HepG2 (cell line): ENCODE results near the gene HOXD1. TPM values are rescaled to one million over a fixed set of nuclear protein-coding genes. Genes with fewer than 3 reads are reported as not detected.
A peak's percentile ranks its signal among the peaks of the same experiment; 100 is the strongest.

Experiments
- FOSL2 ChIP-seq: sonication (generic); formaldehyde crosslinking; IDR thresholded peaks from 2 replicates; pipeline ENCODE4 v1.4.0; 2020; ENCODE audit warnings: missing genetic modification reagents
- KDM3A ChIP-seq: IDR thresholded peaks from 2 replicates; pipeline ENCODE4 v1.6.1; 2018; ENCODE audit warnings: low read depth, missing compliant biosample characterization
- KLF15 ChIP-seq: sonication (generic); formaldehyde crosslinking; IDR thresholded peaks from 2 replicates; pipeline ENCODE4 v1.8.1; 2023; ENCODE audit warnings: borderline replicate concordance, mild to moderate bottlenecking, inconsistent platforms, missing genetic modification reagents, mixed read lengths
- RARG ChIP-seq: sonication (generic); formaldehyde crosslinking; IDR thresholded peaks from 2 replicates; pipeline ENCODE4 v1.4.0; 2020; ENCODE audit warnings: low read depth, mild to moderate bottlenecking, missing genetic modification reagents
- TSC22D2 ChIP-seq: sonication (generic); formaldehyde crosslinking; IDR thresholded peaks from 2 replicates; pipeline ENCODE4 v1.5.1; 2020; ENCODE audit warnings: missing genetic modification reagents, mild to moderate bottlenecking, borderline replicate concordance
- ZNF354B ChIP-seq: sonication (generic); formaldehyde crosslinking; IDR thresholded peaks from 2 replicates; pipeline ENCODE4 v1.8.0; 2022; ENCODE audit warnings: mild to moderate bottlenecking, missing genetic modification reagents
- polyA plus RNA-seq, 8 experiments: library from polyadenylated mRNA; depleted of rRNA in 3 of 8; stranded (reverse) in 7 of 8; unstranded in 1 of 8; fragments of >200 nt; fragmentation: Illumina TruSeq in 4 of 8; extraction: Trizol in 4 of 8; gene quantifications; 2 replicates each; pipeline versions ENCODE4 v1.2.1 to v1.2.3, GENCODE V29; 2011 to 2016; ENCODE audit warnings: low read depth in 4 of 8, missing spikeins in 1 of 8, mixed read lengths in 1 of 8; ENCODE audit not compliant: insufficient read depth in 1 of 8
- total RNA-seq, 5 experiments: library from RNA; depleted of rRNA; stranded (reverse); fragments of >200 nt; fragmentation: Illumina TruSeq; extraction: Trizol; gene quantifications; 2 replicates each; pipeline ENCODE4 v1.2.3, GENCODE V29; 2016; ENCODE audit warnings: low read depth in 1 of 5
- TF ChIP-seq, protein P1 (sequence below): sonication (generic); formaldehyde crosslinking; IDR thresholded peaks from 2 replicates; pipeline ENCODE4 v1.5.0; 2020; ENCODE audit warnings: missing genetic modification reagents
- TF ChIP-seq, protein P2 (sequence below): sonication (generic); formaldehyde crosslinking; IDR thresholded peaks from 2 replicates; pipeline ENCODE4 v1.8.1; 2023; ENCODE audit warnings: mild to moderate bottlenecking, missing genetic modification reagents, borderline replicate concordance
- TF ChIP-seq, protein P3 (sequence below), 2 experiments: sonication (generic) in 1 of 2; formaldehyde crosslinking in 1 of 2; IDR thresholded peaks; 2 replicates each; pipeline versions ENCODE4 v1.6.1 to v1.9.0; 2014 to 2022; ENCODE audit warnings: antibody characterized with exemption in 1 of 2, borderline replicate concordance in 1 of 2, inconsistent platforms in 1 of 2, low read depth in 1 of 2, missing genetic modification reagents in 1 of 2

HOXD1 gene
- total and polyA plus RNA-seq, 2 of the 13 experiments (the other 11 are each of a cell fraction or from before 2014, with no cell fraction given) = 10.0 to 22.3 TPM

DNA sequence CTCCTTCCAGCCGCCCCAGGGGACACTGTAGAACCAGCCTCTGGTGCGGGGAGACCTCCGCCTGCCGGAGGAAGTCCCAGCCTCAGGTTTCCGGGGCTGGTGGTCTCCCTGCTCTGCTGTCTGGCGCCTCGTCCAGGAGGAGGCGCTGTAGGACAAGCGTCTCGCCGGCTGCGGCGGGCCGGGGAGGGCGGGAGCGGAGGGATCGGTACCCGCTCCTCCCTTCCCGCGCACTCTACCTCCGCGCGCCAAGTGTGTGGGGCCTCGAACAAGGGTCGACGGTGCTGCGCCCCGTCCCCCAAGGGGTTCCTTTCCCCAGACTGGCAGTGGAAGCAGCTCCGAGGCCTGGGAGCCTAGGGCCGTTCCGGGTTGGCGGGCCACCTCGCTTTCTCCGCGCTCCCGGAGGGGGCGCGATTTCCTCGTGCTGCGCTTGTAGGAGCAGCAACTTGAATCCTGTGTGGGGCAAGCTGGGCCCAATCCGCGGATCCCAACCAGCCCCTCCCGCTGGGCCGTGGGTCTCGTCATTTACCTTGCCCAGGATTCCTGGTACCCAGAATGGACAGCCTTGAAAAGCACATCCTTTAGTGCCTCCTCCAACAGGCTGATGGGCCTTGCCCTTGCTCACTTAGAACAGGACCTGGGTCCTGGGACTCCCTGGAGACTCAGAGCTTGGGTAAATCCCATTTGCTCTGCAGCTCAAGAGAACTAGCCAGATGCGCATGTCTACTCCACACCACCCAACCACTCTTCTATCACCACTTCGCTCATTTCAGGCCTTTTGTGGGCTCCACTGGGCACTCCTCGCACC is 47.8 kb upstream of the HOXD1 start (continued):
- TF ChIP-seq, protein P1, sequence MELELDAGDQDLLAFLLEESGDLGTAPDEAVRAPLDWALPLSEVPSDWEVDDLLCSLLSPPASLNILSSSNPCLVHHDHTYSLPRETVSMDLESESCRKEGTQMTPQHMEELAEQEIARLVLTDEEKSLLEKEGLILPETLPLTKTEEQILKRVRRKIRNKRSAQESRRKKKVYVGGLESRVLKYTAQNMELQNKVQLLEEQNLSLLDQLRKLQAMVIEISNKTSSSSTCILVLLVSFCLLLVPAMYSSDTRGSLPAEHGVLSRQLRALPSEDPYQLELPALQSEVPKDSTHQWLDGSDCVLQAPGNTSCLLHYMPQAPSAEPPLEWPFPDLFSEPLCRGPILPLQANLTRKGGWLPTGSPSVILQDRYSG (CRISPR knock-in tag) = no peak
- TF ChIP-seq FOSL2 (peak; percentile 49), KLF15 (CRISPR knock-in tag) (0 out of 2 replicates have a peak, but pooled peaks have one; percentile 39), TSC22D2 (no peak), ZNF354B (CRISPR knock-in tag) (0 out of 2 replicates have a peak, but pooled peaks have one; percentile 59), RARG (CRISPR knock-in tag) (no peak), KDM3A (CRISPR knock-in tag) (peak; percentile 99; the same call in 1 of the 2 replicates)
- TF ChIP-seq, protein P2, sequence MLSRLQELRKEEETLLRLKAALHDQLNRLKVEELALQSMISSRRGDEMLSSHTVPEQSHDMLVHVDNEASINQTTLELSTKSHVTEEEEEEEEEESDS (CRISPR knock-in tag) = no peak
- TF ChIP-seq, protein P3, sequence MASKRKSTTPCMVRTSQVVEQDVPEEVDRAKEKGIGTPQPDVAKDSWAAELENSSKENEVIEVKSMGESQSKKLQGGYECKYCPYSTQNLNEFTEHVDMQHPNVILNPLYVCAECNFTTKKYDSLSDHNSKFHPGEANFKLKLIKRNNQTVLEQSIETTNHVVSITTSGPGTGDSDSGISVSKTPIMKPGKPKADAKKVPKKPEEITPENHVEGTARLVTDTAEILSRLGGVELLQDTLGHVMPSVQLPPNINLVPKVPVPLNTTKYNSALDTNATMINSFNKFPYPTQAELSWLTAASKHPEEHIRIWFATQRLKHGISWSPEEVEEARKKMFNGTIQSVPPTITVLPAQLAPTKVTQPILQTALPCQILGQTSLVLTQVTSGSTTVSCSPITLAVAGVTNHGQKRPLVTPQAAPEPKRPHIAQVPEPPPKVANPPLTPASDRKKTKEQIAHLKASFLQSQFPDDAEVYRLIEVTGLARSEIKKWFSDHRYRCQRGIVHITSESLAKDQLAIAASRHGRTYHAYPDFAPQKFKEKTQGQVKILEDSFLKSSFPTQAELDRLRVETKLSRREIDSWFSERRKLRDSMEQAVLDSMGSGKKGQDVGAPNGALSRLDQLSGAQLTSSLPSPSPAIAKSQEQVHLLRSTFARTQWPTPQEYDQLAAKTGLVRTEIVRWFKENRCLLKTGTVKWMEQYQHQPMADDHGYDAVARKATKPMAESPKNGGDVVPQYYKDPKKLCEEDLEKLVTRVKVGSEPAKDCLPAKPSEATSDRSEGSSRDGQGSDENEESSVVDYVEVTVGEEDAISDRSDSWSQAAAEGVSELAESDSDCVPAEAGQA (IDR thresholded peaks at IDR 0.05; ENCODE audit: low read depth) = no peak
- TF ChIP-seq, protein P3 (CRISPR knock-in tag; IDR thresholded peaks at IDR 0.05; ENCODE audit: borderline replicate concordance) = no peak
- TF ChIP-seq, all 625 proteins: peak for 244
